Stimulated activated CD4-positive, alpha-beta T cell treated with anti-CD3 and anti-CD28 coated beads, Interleukin-15, amount 100 ng/mL, for 48 hours (primary cell): ENCODE results near the gene MED19.
A peak's percentile ranks its signal among the peaks of the same experiment; 100 is the strongest.
"Not testable (repeated sequence)": the region's sequence is repeated elsewhere in the genome, so short reads cannot be mapped to it uniquely, and the experiment has no call there.

Experiments used
- DNase-seq, 2 donors: peaks; one replicate each; pipeline ENCODE4 v3.0.0-alpha.2; 2020; ENCODE audit warnings: low read depth in 2 of 2

Gene MED19

DNA sequence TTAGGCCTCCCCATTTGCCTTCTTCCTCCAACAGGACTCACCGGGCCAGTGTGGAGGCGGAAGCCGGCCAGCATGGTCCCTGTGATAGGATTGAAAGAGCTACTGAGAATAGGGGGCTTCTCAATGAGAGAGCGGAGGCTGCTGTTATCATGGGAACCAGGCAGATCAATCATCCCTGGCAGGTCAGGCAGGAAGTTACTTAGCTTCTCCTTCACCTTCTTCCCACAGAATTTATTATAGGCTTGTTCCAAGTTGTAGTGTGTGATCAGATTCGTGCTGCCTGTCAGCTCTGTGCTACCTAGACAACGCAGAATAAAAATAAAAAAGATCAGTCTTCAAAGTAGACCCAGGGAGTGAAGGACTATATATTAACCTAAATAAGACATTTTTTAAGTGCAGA is 7.1 kb downstream of the MED19 start:
- no peak for DNase-seq

DNA sequence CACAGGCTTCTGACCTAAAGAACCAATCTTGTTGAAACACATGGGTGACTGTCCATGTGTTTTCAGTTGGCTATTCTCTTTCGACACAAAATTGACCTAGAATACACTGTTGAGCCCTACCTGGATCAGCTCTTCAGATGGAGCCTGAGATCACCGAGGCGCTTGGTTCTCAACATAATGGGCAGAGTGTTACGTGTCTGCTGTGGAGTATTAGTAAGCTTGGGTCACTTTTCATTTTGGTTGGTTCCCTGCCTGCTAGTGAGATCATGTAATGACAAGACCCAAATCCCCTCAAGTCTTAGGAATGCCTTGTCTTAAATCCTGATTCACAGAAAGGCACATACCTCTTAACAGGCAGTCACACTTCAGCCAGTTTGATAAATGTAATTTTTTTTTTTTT is 8.7 kb downstream of the MED19 start:
- DNase-seq: no peak

DNA sequence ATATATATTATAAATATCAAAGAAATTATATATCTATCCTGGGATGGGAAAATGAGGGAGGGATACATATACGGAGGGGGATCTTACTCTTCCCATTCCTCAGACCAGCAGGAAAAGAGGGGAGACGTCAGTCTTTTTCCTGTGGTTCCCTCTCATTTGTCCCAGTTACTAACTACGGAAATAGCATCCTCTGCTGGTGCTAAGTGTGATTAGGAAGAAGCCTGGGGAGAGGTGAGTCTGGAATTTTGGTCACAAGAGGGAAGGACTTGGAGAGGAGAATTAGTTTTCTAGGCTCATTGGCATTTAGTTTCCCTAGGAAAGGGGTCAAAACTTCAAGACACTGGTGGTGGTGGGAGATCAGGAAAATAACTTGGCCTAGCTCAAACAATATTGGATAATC is 11.6 kb downstream of the MED19 start:
- no peak for DNase-seq

DNA sequence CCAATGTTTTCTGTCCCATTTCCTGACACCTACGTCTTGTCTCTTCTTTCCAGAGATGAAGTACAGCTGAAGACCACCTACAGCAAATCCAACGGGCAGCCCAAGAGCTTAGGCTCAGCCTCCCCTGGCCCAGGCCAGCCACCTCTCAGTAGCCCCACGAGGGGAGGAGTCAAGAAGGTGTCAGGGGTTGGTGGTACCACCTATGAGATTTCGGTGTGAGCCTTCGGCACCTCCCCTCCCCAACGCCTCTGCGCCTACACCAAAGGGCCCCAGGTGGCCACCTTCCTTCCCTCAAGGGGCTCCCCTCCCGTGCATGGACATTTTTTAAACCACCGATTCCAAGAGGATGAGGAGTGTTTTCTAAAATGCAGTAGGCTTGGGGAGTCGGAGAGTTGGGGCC is 12.2 kb downstream of the MED19 start:
- no peak for DNase-seq

DNA sequence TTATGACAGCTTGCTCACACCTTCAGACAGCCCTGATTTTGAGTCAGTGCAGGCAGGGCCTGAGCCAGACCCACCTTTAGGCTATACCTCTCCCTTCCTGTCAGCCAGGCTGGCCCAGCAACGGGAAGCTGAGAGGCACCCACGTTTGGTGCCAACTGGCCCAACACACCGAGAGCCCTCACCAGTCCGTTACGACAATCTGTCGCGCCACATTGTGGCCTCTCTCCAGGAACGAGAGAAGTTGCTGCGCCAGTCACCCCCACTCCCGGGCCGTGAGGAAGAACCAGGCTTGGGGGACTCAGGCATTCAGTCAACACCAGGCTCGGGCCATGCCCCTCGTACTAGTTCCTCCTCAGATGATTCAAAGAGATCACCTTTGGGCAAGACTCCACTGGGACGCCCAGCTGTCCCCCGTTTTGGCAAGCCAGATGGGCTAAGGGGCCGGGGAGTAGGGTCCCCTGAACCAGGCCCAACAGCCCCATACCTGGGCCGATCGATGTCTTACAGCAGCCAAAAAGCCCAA is 13.1 kb downstream of the MED19 start:
- DNase-seq: no peak

DNA sequence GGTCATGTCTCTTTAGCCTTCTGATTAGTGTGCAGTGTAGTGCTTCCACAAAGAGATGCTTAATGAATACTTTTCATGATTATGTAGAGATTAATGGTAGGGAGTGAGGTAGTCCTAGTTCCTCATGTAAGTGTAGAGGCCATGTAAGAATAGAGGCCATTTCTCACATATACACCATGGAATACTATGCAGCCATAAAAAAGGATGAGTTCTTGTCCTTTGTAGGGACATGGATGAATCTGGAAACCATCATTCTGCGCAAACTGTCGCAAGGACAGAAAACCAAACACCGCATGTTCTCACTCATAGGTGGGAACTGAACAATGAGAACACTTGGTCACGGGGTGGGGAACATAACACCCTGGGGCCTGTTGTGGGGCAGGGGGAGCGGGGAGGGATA is 21.5 kb downstream of the MED19 start:
- DNase-seq: not testable (repeated sequence)

DNA sequence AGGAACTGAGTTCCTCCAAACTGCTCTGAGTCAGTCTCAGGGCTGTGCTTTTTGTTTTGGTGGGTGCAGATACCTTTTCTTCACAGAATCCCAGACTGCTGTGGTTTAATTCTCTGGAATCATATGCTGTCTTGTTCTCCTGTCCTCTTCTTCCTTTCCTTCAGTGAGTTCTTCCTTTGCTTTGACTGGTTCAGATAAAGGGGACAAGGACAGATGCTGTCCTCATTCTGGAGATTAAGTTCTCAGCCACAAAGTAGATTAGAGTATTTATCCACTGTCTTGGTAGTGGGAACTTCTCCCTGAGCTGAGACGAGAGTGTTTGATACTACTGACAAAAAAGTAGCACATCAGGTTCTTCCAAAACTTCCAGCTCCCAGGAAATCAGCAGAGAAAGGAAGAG is 30.8 kb downstream of the MED19 start:
- no peak for DNase-seq

DNA sequence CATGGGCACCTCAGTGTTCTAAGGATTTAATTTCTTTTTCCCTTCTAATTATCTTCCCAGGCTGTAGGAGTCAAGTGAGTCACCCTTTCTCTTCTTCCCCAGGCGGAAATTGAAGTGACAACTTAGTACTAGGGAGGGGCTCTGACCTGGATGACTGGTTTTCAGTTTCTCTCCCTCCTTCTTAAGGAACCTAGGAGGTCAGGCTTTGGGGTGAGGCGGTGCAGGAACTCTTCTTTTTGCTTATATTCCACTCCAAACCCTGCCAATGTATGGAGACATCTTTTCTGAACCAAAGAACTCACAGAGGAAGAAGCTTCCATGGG is 31.5 kb downstream of the MED19 start:
- DNase-seq: no peak

DNA sequence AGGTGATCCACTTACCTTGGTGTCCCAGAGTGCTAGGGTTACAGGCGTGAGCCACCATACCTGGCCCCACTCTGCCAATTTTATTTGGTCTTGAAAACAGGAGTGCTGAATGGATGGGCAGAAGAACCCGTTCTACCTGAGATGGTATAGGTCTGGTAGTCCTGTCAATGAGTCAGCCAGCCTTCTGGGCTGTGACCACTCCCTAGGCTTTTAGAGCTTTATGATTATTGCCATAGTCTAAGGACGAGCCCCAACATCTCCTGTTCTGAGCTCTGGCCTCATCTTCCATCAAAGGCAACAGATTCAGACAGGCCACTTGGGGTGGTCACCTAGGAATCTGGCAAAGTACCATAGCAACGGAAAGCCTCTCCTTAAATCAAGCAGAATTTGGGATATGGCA is 32.6 kb downstream of the MED19 start:
- DNase-seq: no peak

DNA sequence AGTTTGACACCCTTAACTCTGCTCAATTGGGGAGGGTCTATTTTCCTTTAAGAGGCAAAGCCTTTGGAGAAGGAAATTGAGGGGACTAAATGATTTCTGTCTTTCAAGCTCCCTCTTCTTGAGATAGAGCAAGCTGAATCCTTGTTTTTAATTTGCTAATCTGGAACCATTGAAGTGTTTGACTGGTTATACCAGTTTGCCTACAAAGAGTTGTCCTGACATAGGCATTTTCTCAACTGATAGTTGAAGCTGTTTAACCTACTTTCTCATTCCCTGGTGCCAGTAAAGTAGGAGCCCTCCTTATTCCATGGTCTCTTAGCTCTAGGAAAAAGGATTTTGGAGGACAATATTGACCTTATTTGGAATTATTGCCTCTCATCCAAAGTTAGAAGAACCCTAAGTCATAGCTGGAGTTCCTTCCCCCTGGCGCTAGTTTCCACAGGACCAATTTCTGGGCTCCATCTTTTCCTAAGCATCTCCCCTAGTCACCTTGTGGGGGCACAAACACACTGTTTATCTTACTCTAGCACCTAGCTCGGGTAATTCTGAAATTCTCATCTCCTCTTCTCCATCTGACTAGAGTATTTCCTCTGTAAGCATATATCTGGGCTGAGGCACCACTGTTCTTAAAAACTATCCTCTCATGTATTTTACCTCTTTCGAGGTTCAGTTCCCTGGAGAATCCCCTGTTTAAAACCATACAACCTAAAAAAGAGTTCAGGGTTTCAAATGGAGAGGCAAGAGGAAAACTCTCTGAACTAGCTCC is 36.7 kb downstream of the MED19 start:
- DNase-seq: no peak

DNA sequence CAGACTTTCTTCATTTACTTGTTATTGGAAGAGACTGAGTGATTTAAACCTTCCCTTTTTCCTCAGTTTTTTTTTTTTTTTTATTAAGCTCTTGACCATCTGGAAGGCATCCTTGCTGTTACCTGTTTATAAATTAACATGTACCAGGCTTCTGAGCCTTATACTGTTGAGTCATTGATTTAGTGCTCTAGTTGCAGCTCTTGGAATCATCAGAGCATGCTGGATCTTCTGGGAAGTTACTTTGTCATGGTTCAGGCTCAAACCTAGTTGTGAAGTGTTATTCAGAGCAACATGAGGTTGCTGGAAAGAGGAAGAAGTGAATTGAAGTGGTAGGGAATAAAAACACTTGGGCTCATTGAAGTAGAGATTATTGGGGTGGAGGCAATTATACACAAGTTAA is 37.8 kb downstream of the MED19 start:
- no peak for DNase-seq

DNA sequence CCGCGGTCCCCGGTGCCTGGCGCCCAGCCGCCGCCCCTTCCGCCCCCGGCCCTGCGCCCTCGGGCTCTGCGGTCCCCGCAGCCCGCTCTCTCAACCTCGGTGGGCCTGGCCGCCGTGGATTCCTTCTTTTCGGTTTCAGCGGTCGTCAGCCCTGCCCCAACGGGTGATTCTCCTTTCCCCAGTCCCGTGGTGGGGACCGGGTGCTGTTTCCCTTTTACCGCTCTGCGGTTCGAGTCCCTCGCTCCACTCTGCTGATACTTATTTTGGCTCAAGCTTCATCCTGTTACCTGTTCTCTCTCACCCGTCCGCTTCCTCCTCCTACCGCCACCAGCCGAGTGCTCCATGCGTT is 43.6 kb downstream of the MED19 start:
- peak in 1 of 2 donors; percentile 24 for DNase-seq

DNA sequence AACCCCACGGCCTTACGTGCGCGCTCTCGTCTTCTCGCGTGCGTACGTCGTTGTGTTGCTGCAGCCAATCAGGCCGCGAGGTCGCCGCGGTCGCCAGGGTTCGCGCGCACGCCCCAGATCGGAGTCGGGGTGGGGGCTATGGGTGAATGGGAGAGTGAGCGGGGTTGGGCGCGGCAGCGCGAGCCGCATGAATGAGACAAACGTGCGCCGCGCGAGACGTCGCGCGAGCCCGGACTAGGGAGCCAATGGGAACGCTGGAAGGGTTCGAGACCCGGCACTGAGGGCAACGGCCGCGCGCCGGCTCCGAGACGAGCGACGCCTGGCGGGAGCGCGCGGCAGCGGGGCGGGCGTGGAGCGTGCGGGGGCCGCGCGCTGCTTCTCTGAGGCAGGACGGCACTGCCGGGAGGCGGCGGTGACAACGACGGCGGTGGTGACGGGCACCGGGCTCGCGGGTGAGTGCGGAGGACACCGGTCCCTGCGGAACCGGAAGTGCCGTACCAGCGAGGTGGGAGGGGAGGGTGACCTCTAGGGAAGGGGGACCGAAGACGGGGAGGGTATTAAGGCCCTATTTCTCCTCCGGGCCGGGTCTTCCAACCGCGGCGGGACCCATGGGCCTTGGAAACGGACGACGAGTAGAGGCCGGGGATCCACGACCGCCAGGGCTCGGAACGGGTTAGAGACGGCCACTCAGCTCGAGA is 44.1 kb downstream of the MED19 start, which contains the start of gene ZDHHC5:
Gene ZDHHC5, plus strand, starts transcription at position 379 of the 698 bp plus-strand sequence. CDS start 4,977 bp downstream, outside the sequence.
- peak; percentile 98 to 99 for DNase-seq

DNA sequence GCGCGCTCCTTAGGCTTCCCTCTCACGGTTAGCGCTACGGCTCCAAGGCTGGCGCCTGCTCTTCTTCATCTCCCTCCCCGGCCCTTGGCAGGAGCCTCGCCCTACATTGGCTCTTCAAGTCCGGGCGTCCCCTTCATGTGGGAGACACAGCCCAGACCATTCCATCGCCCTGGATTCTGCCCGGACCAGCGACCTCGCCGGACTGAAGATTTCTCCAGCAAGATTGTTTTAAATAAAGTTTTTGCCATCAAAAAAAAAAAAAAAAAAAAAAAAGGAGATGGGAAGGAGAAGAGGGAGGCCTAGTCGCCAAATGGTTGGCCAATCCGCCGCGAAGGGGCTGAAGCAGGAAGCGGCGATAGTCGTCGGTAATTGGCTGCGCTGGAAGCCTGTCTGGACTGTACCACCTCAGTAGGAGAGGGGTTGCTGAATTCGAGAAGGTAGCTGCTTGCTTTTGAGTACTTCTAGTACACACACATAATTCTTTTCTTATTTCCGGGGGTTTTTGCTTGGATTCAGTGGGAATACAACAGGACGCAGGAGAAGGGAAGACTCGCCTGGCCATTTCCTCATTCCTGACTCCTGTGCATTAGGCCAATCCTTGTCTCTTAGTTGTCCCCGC is 44.8 kb downstream of the MED19 start:
- peak; percentile 87 to 95 for DNase-seq

DNA sequence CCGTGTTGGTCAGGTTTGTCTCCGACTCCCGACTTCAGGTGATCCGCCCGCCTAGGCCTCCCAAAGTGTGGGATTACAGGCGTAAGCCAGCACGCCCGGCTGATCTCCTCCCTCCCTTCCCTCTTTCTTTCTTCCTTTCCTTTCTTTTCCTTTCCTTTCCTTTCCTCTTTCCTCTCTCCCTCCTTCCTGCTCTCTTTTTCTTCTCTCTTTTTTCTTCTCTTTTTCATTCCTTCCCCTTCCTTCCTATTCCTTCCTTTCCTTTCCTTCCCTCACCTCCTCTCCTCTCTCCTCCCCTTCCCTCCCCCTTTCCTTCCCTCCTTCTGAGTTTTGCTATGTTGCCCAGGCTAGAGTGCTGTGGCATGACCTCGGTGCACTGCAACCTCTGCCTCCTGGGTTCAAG is 48.0 kb downstream of the MED19 start:
- no peak for DNase-seq

DNA sequence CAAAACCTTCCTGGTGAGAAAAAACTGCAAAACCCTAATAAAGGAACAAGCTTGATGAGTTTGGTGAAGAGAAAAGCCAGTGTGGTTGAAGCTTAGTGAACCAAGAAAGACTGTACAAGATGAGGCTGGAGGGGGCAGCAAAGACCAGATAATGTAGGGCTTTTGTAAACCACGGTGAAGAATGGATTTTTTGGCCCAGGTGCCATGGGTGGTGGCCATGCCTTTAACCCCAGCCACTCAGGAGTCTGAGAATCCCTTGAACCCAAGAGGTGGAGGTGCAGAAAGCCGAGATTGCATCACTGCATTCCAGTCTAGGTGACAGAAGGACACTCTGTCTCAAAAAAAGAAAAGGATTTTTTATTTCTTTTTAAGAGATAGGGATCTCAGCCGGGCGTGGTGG is 49.1 kb downstream of the MED19 start:
- DNase-seq: no peak

DNA sequence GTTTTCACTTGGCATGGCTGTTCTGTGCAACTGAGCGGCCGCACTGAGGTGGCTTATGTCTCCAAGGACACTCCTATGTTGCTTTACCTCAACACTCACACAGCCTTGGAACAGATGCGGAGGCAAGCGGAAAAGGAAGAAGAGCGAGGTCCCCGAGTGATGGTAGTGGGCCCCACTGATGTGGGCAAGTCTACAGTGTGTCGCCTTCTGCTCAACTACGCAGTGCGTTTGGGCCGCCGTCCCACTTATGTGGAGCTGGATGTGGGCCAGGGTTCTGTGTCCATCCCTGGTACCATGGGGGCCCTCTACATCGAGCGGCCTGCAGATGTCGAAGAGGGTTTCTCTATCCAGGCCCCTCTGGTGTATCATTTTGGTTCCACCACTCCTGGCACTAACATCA is 52.3 kb downstream of the MED19 start:
- no peak for DNase-seq

DNA sequence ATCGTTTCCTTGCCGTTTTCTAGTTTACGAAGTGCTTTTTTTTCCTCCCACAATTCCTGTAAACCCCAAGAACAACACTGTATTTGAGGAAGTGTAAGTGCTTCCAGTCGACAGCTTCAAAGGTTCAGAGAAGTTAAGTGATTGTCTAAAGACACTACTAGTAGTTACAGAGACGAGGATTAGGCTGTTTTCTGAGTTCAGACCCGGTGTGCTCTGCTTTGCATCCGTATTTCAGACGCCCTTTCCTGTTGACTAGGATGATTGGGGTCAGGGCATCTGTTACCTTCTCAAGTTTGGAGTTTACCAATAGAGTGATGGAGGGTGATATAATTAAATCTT is 54.0 kb downstream of the MED19 start:
- no peak for DNase-seq

DNA sequence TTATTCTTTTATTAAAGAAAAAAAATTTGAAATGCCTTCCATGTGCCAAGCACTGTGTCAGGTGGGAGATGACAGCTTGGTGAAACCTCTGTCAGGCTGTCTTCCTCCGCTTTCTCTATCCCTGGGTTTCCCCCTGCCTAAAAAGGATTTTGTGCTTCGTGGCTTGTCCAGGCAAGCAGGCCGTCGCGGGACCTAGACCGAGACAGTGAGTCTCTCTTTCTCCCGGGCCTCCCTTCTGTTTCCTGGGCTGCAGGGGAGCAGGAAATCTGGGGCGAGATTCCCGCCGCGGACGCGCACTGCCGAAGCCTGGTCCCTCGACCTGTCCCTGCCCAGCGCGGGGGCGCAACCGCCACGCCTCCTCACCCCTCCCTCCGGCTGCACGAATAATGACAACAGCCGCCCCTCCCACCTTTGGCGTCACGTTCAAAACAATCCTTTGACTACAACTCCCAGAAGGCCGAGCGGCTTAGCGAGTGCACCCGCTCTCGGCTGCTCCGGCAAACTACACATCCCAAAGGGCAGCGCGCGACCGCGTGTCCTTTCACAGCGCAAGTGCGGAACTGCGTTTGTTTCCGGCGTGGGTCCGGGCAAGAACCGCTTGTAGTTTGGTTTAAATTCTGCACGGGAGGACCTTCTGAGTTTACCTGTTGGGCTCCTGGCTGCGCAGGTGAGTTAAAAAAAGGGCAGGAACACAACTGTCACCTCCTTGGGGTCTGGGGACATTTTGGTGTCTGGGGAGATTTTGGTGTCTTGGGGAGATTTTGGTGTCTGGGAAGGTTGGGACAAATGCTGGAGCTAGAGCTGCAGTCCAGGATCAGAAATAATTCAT is 54.6 kb downstream of the MED19 start, which contains the start of gene CLP1:
Gene CLP1, plus strand, starts transcription at position 569 of the 829 bp plus-strand sequence. CDS start 1,715 bp downstream, outside the sequence.
- DNase-seq: peak; percentile 96 to 99

DNA sequence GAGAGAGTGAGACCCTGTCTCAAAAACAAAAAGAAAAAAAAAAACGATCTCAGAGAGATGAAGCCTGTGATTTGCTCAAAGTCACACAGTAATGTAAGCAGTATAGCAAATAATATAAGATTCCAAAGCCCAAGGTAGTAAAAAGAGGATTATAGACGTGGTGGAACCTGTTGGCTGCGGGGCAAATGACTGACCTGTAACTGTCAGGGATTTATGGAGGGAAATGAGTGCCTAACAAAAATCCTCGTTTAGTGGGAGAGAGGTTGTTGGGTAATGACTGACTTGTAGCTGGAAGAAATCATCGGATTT is 55.2 kb downstream of the MED19 start:
- no peak for DNase-seq
